Glutamatergic neuron (in vitro differentiated cells): ENCODE results near the gene QARS1. TPM values are rescaled to one million over a fixed set of nuclear protein-coding genes. Genes with fewer than 3 reads are reported as not detected.

Experiments
- DNase-seq: peaks from one replicate; pipeline ENCODE4 v3.0.0; 2022
- H3K27ac Mint-ChIP-seq: one replicate; pipeline ENCODE4 v1.8.0; 2020; ENCODE audit warnings: mild to moderate bottlenecking, mixed read lengths, inconsistent platforms; ENCODE audit not compliant: unreplicated experiment
- H3K27me3 Mint-ChIP-seq: one replicate; pipeline ENCODE4 v1.8.0; 2020; ENCODE audit warnings: mild to moderate bottlenecking, moderate library complexity, mixed read lengths, inconsistent platforms; ENCODE audit not compliant: unreplicated experiment
- H3K36me3 Mint-ChIP-seq: one replicate; pipeline ENCODE4 v1.8.0; 2020; ENCODE audit warnings: mild to moderate bottlenecking, mixed read lengths, inconsistent platforms; ENCODE audit not compliant: unreplicated experiment
- H3K4me1 Mint-ChIP-seq: one replicate; pipeline ENCODE4 v1.8.0; 2020; ENCODE audit warnings: mild to moderate bottlenecking, low read depth, mixed read lengths, inconsistent platforms; ENCODE audit not compliant: unreplicated experiment
- H3K4me3 Mint-ChIP-seq: one replicate; pipeline ENCODE4 v1.8.0; 2020; ENCODE audit warnings: mild to moderate bottlenecking, mixed read lengths, inconsistent platforms; ENCODE audit not compliant: unreplicated experiment
- H3K9me3 Mint-ChIP-seq: one replicate; pipeline ENCODE4 v1.8.0; 2020; ENCODE audit warnings: mild to moderate bottlenecking, moderate library complexity, mixed read lengths, inconsistent platforms; ENCODE audit not compliant: unreplicated experiment
- CTCF ChIP-seq: fragments of 200-600 bp; sonication (generic); IDR thresholded peaks from one replicate; pipeline ENCODE4 v1.5.0; 2021; ENCODE audit not compliant: partially characterized antibody, unreplicated experiment
- total RNA-seq: library from RNA; stranded (reverse); fragmentation: NEBNext Ultra II Directional; extraction: Animal tissue kit (Norgen Biotek cat#: 25700); gene quantifications from one replicate; pipeline ENCODE4 v1.2.1, GENCODE V29; 2021; ENCODE audit not compliant: unreplicated experiment

The QARS1 gene
- total RNA-seq, 1 donor from 2014 or later = 266 TPM

- Mint-ChIP-seq H3K36me3 (no peaks in the 10 kb centered on the region), H3K27me3 (peaks cover 5% of the 10 kb centered on the region), H3K4me3 (no peak overlapping the region), H3K9me3 (peaks cover 1% of the 10 kb centered on the region), H3K27ac (no peak overlapping the region), H3K4me1 (peaks cover 4% of the 10 kb centered on the region)
- TF ChIP-seq CTCF = no peak
- DNase-seq = no peak
These were observed 4.4 kb downstream of the QARS1 start for GRCh38 chr3:49100046-49100615.

- Mint-ChIP-seq H3K4me1 (peaks cover 4% of the 10 kb centered on the region), H3K36me3 (no peaks in the 10 kb centered on the region), H3K27ac (no peak overlapping the region), H3K4me3 (no peak overlapping the region), H3K27me3 (peaks cover 6% of the 10 kb centered on the region), H3K9me3 (no peaks in the 10 kb centered on the region)
- no peak for DNase-seq
- no peak for TF ChIP-seq CTCF
These were observed 5.5 kb downstream of the QARS1 start for GRCh38 chr3:49098910-49099630.

GRCh38 chr3:49098429-49098828, 6.1 kb downstream of the QARS1 start:
- no peaks in the 10 kb centered on the region for H3K9me3 Mint-ChIP-seq
- H3K27ac Mint-ChIP-seq = no peak overlapping the region
- H3K27me3 Mint-ChIP-seq = peaks cover 8% of the 10 kb centered on the region
- DNase-seq = no peak
- TF ChIP-seq CTCF = no peak
- no peaks in the 10 kb centered on the region for H3K36me3 Mint-ChIP-seq
- H3K4me3 Mint-ChIP-seq = no peak overlapping the region
- H3K4me1 Mint-ChIP-seq = peaks cover 3% of the 10 kb centered on the region

GRCh38 chr3:49093853-49094767, 10.4 kb downstream of the QARS1 start, which contains the start of gene QRICH1:
Gene QRICH1 (minus strand): TSS chr3:49094071. CDS start chr3:49077017, 17,054 bp downstream.
- peak within 1 kb of the TSS; percentile 96 for H3K4me3 Mint-ChIP-seq
- no peak for TF ChIP-seq CTCF
- H3K9me3 Mint-ChIP-seq = no peaks in the 10 kb centered on the region
- peaks cover 3% of the 10 kb centered on the region for H3K4me1 Mint-ChIP-seq
- H3K36me3 Mint-ChIP-seq = no peaks in the 10 kb centered on the region
- H3K27me3 Mint-ChIP-seq = peaks cover 3% of the 10 kb centered on the region
- peak within 1 kb of the TSS; percentile 94 for H3K27ac Mint-ChIP-seq
- DNase-seq = peak; percentile 97
